ENCODE data around the gene DTX1. TPM values are rescaled to one million over a fixed set of nuclear protein-coding genes. Genes with fewer than 3 reads are reported as not detected.

The DTX1 gene
- total and polyA plus RNA-seq, 7 donors = 0.49 to 2.4 (median 0.75) TPM

- H3K36me3 ChIP-seq (ENCODE audit: insufficient read depth in 1 of 2, low read depth in 1 of 2) = no peaks in the 10 kb centered on the region
- no peak overlapping the region for H3K27ac ChIP-seq
- H3K27me3 ChIP-seq (ENCODE audit: insufficient read depth in 3 of 3, low read length in 2 of 3) = peaks cover 0 to 19% (median 0%) of the 10 kb centered on the region in 3 donors
- H3K4me3 ChIP-seq = no peak overlapping the region
- no peak for TF ChIP-seq CTCF (IDR thresholded peaks at IDR 0.05)
- WGBS, 3 donors = 88 to 92% (median 91%) methylated on average over 8 of the region's 8 CpGs
- intact Hi-C loops (cut with DNase I) = no loop called here
- no peaks in the 10 kb centered on the region for H3K9me3 ChIP-seq
- no peaks in the 10 kb centered on the region for H3K4me1 ChIP-seq
- DNase-seq (no peak), ATAC-seq (no peak)
These were observed 87.4 kb downstream of the DTX1 start for GRCh38 chr12:113143959-113144358.

- H3K4me3 ChIP-seq = no peak overlapping the region
- H3K4me1 ChIP-seq = no peaks in the 10 kb centered on the region
- no peak for TF ChIP-seq CTCF (IDR thresholded peaks at IDR 0.05)
- no peak for DNase-seq
- no peaks in the 10 kb centered on the region for H3K36me3 ChIP-seq (ENCODE audit: insufficient read depth in 1 of 2, low read depth in 1 of 2)
- H3K27me3 ChIP-seq (ENCODE audit: insufficient read depth in 3 of 3, low read length in 2 of 3) = peaks cover 0 to 21% (median 0%) of the 10 kb centered on the region in 3 donors
- no peak for ATAC-seq
- intact Hi-C loops (cut with DNase I) = no loop called here
- WGBS, 3 donors = 39 to 63% (median 51%) methylated on average over 5 of the region's 5 CpGs
- no peaks in the 10 kb centered on the region for H3K9me3 ChIP-seq
- no peak overlapping the region for H3K27ac ChIP-seq
These were observed 88.3 kb downstream of the DTX1 start for GRCh38 chr12:113144806-113145205.

- DNase-seq (no peak), ATAC-seq (no peak)
- TF ChIP-seq CTCF (IDR thresholded peaks at IDR 0.05) = no peak
- Histone ChIP-seq H3K27ac (no peak overlapping the region), H3K4me1 (no peaks in the 10 kb centered on the region), H3K9me3 (no peaks in the 10 kb centered on the region), H3K36me3 (ENCODE audit: insufficient read depth in 1 of 2, low read depth in 1 of 2) (no peaks in the 10 kb centered on the region), H3K27me3 (ENCODE audit: insufficient read depth in 3 of 3, low read length in 2 of 3) (peaks cover 0 to 31% (median 6%) of the 10 kb centered on the region in 3 donors), H3K4me3 (no peak overlapping the region)
- intact Hi-C loops (cut with DNase I) = no loop called here
- 67 to 73% (median 68%) methylated on average over 12 of the region's 12 CpGs for WGBS, 3 donors
These were observed 89.4 kb downstream of the DTX1 start for GRCh38 chr12:113145720-113146551.

GRCh38 chr12:113146999-113147398 lies 90.5 kb downstream of the DTX1 start:
- no peak for ATAC-seq
- Histone ChIP-seq H3K36me3 (ENCODE audit: insufficient read depth in 1 of 2, low read depth in 1 of 2) (no peaks in the 10 kb centered on the region), H3K27ac (no peak overlapping the region), H3K4me1 (no peaks in the 10 kb centered on the region), H3K4me3 (no peak overlapping the region), H3K27me3 (ENCODE audit: insufficient read depth in 3 of 3, low read length in 2 of 3) (peaks cover 0 to 31% (median 6%) of the 10 kb centered on the region in 3 donors), H3K9me3 (no peaks in the 10 kb centered on the region)
- WGBS, 3 donors = 85 to 98% (median 92%) methylated on average over 2 of the region's 2 CpGs
- intact Hi-C loops (cut with DNase I) = no loop called here
- no peak for TF ChIP-seq CTCF (IDR thresholded peaks at IDR 0.05)
- DNase-seq = no peak

Other genes starting within 250 kb of the DTX1 start
- gene OAS1, start 149.8 kb upstream of the DTX1 start, total RNA-seq = 1 to 10 TPM; 1.8 to 3.7 (median 2.6) TPM
- 1 to 10 TPM in 2 of 3 donors, under 1 TPM in 1; 0.45 to 2.5 (median 1.8) TPM for gene OAS1, start 149.8 kb upstream of the DTX1 start, polyA plus RNA-seq
- gene OAS3, start 118.3 kb upstream of the DTX1 start, total RNA-seq = 1 to 10 TPM; 1.5 to 6.7 (median 3.1) TPM
- gene OAS3, start 118.3 kb upstream of the DTX1 start, polyA plus RNA-seq = 1 to 10 TPM; 1.1 to 1.7 (median 1.4) TPM
- 1 to 10 TPM; 2.1 to 8.4 (median 3.7) TPM for gene OAS2, start 78.2 kb upstream of the DTX1 start, total RNA-seq
- gene OAS2, start 78.2 kb upstream of the DTX1 start, polyA plus RNA-seq = 1 to 10 TPM; 1.5 to 1.8 (median 1.7) TPM
- gene RASAL1, start 79.0 kb downstream of the DTX1 start, total RNA-seq = under 1 TPM in 1 of 4 donors, not detected in 3; 0.89 TPM
- gene RASAL1, start 79.0 kb downstream of the DTX1 start, polyA plus RNA-seq = not detected
- gene CFAP73, start 93.0 kb downstream of the DTX1 start, total RNA-seq = not detected
- under 1 TPM; 0.17 to 0.35 (median 0.30) TPM for gene CFAP73, start 93.0 kb downstream of the DTX1 start, polyA plus RNA-seq
- gene DDX54, start 128.7 kb downstream of the DTX1 start, total RNA-seq = 10 to 100 TPM; 61.9 to 93.5 (median 81.5) TPM
- 10 to 100 TPM; 53.6 to 88.7 (median 53.7) TPM for gene DDX54, start 128.7 kb downstream of the DTX1 start, polyA plus RNA-seq
- 10 to 100 TPM; 13.0 to 19.4 (median 14.7) TPM for gene RITA1, start 129.0 kb downstream of the DTX1 start, total RNA-seq
- 10 to 100 TPM; 13.7 to 28.5 (median 15.5) TPM for gene RITA1, start 129.0 kb downstream of the DTX1 start, polyA plus RNA-seq
- gene TPCN1, start 164.7 kb downstream of the DTX1 start, total RNA-seq = 10 to 100 TPM; 24.9 to 36.2 (median 27.0) TPM
- gene TPCN1, start 164.7 kb downstream of the DTX1 start, polyA plus RNA-seq = 10 to 100 TPM in 2 of 3 donors, 1 to 10 TPM in 1; 7.6 to 33.7 (median 18.2) TPM

Measured in psoas muscle (tissue), 8 donors.